ENCODE results near the gene KCNJ9.

KCNJ9 gene

DNA sequence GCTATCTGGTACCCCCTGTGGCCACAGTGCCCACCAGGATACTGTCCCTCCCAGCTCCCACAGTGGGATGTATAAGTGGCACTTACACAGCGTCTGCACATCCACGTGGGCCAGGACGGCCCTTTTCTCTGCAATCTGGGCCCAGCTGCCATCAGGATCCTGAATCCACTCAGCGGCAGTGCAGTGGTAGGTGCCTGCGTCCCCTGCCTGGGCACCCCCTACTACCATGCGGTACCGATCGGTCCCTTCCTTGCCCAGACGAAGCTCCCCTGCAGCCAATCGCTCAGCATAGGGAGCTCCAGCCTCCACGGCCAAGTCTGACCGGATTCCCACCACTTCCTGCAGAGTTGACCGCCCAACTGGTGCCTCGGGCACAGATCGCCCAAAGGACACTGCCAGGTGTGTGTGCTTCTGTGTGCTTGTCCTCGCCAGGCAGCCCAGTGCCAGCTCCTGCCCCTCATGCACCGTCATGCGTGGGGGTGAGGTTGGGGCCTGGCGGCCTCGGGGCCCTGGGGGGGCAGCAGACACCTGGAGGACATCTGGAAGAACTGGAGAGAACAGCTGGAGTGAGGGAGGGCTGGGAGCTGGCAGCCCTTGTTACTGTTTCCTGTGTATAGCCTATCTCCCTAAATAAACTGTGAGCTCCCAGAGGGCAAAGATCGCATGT is 12.4 kb downstream of the KCNJ9 start:
- DNase-seq = no peak
- no peak overlapping the region for H3K4me3 ChIP-seq (ENCODE audit: low read depth, low read length)
- no peaks in the 10 kb centered on the region for H3K27me3 ChIP-seq
- H3K36me3 ChIP-seq = no peaks in the 10 kb centered on the region
- H3K4me1 ChIP-seq = no peaks in the 10 kb centered on the region
- no peak for TF ChIP-seq CTCF (IDR thresholded peaks at IDR 0.05; ENCODE audit: low read depth, low read length)
- H3K9me3 ChIP-seq = no peaks in the 10 kb centered on the region

GRCh38 chr1:160094291-160094625 is 12.9 kb downstream of the KCNJ9 start:
- TF ChIP-seq CTCF (IDR thresholded peaks at IDR 0.05; ENCODE audit: low read depth, low read length) = no peak
- Histone ChIP-seq H3K27me3 (no peaks in the 10 kb centered on the region), H3K9me3 (no peaks in the 10 kb centered on the region), H3K36me3 (no peaks in the 10 kb centered on the region), H3K4me3 (ENCODE audit: low read depth, low read length) (no peak overlapping the region), H3K4me1 (no peaks in the 10 kb centered on the region; the same call in 1 of the 2 replicates)
- no peak for DNase-seq

GRCh38 chr1:160094806-160095205 is 13.5 kb downstream of the KCNJ9 start:
- H3K36me3 ChIP-seq = no peaks in the 10 kb centered on the region
- DNase-seq = no peak
- H3K4me3 ChIP-seq (ENCODE audit: low read depth, low read length) = no peak overlapping the region
- no peaks in the 10 kb centered on the region for H3K9me3 ChIP-seq
- H3K27me3 ChIP-seq = no peaks in the 10 kb centered on the region
- H3K4me1 ChIP-seq = no peaks in the 10 kb centered on the region; the same call in 1 of the 2 replicates
- no peak for TF ChIP-seq CTCF (IDR thresholded peaks at IDR 0.05; ENCODE audit: low read depth, low read length)

- Histone ChIP-seq H3K27me3 (no peaks in the 10 kb centered on the region), H3K36me3 (no peaks in the 10 kb centered on the region), H3K9me3 (no peaks in the 10 kb centered on the region), H3K4me3 (ENCODE audit: low read depth, low read length) (no peak overlapping the region), H3K4me1 (no peaks in the 10 kb centered on the region; the same call in 1 of the 2 replicates)
- TF ChIP-seq CTCF (IDR thresholded peaks at IDR 0.05; ENCODE audit: low read depth, low read length) = no peak
- DNase-seq = no peak
Observed at GRCh38 chr1:160095382-160096105, 14.2 kb downstream of the KCNJ9 start.

DNA sequence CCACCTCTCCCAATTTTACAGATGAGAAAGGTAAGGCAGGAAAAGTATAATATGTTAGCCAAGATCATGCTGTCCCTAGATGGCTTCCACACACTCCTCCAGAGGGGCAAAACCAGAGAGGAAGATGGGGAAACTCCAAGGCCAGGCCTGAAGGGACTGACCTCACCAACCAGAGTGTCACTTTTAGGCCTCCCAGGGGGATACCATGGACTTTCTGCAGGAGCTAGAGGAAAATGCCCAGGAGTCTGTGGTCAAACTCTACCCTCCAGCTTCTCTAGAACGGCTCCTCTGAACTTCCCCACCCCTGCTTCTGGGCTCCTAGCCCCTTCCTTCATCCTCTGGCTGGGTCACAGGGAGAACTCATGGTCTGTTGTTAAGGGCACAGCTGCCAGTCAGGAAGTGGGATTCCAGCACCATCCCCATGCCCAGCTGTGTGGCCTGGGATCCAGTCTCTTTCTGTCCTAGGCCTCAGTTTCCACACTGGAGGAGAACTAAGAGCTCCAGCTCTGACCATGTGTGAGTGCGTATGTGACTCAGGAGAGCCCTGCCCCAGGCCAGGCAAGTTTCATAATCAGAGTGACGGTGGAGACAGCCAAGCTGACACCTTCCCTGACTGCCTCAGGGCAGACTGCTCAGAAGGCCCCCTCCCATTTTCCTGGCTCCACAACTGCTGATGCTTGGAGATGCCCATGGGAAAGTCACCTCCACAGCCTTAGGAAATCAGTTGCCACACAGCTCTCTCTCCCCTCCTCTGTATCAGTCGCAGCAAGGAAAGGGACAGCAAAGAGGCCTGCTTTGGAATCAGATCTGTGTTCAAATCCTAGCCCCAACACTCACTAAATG is 15.2 kb downstream of the KCNJ9 start:
- no peak overlapping the region for H3K4me3 ChIP-seq (ENCODE audit: low read depth, low read length)
- no peak for TF ChIP-seq CTCF (IDR thresholded peaks at IDR 0.05; ENCODE audit: low read depth, low read length)
- no peaks in the 10 kb centered on the region for H3K27me3 ChIP-seq
- peaks cover 4% of the 10 kb centered on the region for H3K4me1 ChIP-seq
- no peaks in the 10 kb centered on the region for H3K9me3 ChIP-seq
- no peaks in the 10 kb centered on the region for H3K36me3 ChIP-seq
- DNase-seq = no peak
